HCT116 (cell line): ENCODE measurements around the gene CAMK2D. TPM values are rescaled to one million over a fixed set of nuclear protein-coding genes. Genes with fewer than 3 reads are reported as not detected.

Source experiments
- ATAC-seq: fragments of 200-7000 bp; cut with Tn5 transposase; 2 replicates; pipeline ENCODE4 v1.9.1; 2020; ENCODE audit warnings: mild to moderate bottlenecking, moderate library complexity
- BruUV-seq: library from RNA; stranded (reverse); fragments of 400-500 nt; replicated peaks from 2 replicates; lab custom pipeline; 2021; lab: Mats Ljungman, UMichigan
- CTCF ChIA-PET: fragments of 300-600 bp; sonication (Branson Sonifier 250); formaldehyde crosslinking; loops from one replicate; lab custom pipeline; 2021; ENCODE audit warnings: antibody characterized with exemption; lab: Charles Lee
- POLR2A ChIA-PET: fragments of 300-600, 350-600 bp; sonication (Branson Sonifier 250); formaldehyde crosslinking; loops from one replicate; lab custom pipeline; 2021; ENCODE audit warnings: antibody characterized with exemption; lab: Charles Lee
- RAD21 ChIA-PET, 2 experiments: fragments of 300-600 bp; sonication (Branson Sonifier 250); formaldehyde crosslinking; loops; one replicate each; lab custom pipeline; 2023; ENCODE audit warnings: low total read pairs in 2 of 2; ENCODE audit not compliant: uncharacterized antibody in 2 of 2, unreplicated experiment in 2 of 2, low non-redundant PET in 1 of 2; lab: Charles Lee
- DNase-seq: peaks from one replicate; pipeline ENCODE4 v3.0.0-alpha.2; 2010; ENCODE audit warnings: low read depth, low spot score
- H2AFZ ChIP-seq: fragments of 200-600 bp; shearing (Covaris generic), sonication (generic); 2 replicates; pipeline ENCODE4 v1.6.1; 2017; ENCODE audit warnings: low read depth, mixed run types, mixed read lengths, antibody characterized with exemption, low read length; ENCODE audit not compliant: poor library complexity, severe bottlenecking
- H3K27ac ChIP-seq: 2 replicates; pipeline ENCODE4 v1.5.1; 2012; ENCODE audit warnings: low read depth, low read length
- H3K27me3 ChIP-seq: fragments of 200-600 bp; sonication (generic); 2 replicates; pipeline ENCODE4 v1.6.1; 2016; ENCODE audit warnings: mixed run types, low read length, mixed read lengths; ENCODE audit not compliant: insufficient read depth
- H3K36me3 ChIP-seq, 2 experiments: fragments of 200-500 bp in 1 of 2; fragments of 200-600 bp in 1 of 2; sonication (Bioruptor generic) in 1 of 2; sonication (generic) in 1 of 2; 2 replicates each; pipeline versions ENCODE4 v1.5.1 to v1.6.1; 2014 to 2016; ENCODE audit warnings: low read length in 2 of 2, inconsistent platforms in 1 of 2, mixed read lengths in 1 of 2, mixed run types in 1 of 2; ENCODE audit not compliant: insufficient read depth in 2 of 2, control insufficient read depth in 1 of 2
- H3K4me1 ChIP-seq, 2 experiments: fragments of 200-600 bp in 1 of 2; sonication (generic) in 1 of 2; 2 replicates each; pipeline versions ENCODE4 v1.5.1 to v1.6.1; 2012 to 2017; ENCODE audit warnings: low read length in 2 of 2, inconsistent platforms in 1 of 2, mild to moderate bottlenecking in 1 of 2, mixed read lengths in 1 of 2, mixed run types in 1 of 2, moderate library complexity in 1 of 2; ENCODE audit not compliant: insufficient read depth in 2 of 2, control insufficient read depth in 1 of 2
- H3K4me2 ChIP-seq: fragments of 200-600 bp; sonication (generic); 2 replicates; pipeline ENCODE4 v1.6.1; 2017; ENCODE audit warnings: mixed run types, low read length, mixed read lengths
- H3K4me3 ChIP-seq, 2 experiments: fragments of 200-600 bp in 1 of 2; sonication (generic) in 1 of 2; replicated peaks in 1 of 2; 2 replicates each; pipeline ENCODE4 v1.5.1; 2011 to 2016; ENCODE audit warnings: low read length in 2 of 2, control low read depth in 1 of 2, low read depth in 1 of 2, mild to moderate bottlenecking in 1 of 2, mixed read lengths in 1 of 2, mixed run types in 1 of 2
- H3K79me2 ChIP-seq: fragments of 200-600 bp; sonication (generic); 2 replicates; pipeline ENCODE4 v1.6.1; 2017; ENCODE audit warnings: mild to moderate bottlenecking, mixed run types, low read length, moderate library complexity, mixed read lengths; ENCODE audit not compliant: insufficient read depth
- H3K9ac ChIP-seq: fragments of 200-600 bp; sonication (generic); 2 replicates; pipeline ENCODE4 v1.6.1; 2016; ENCODE audit warnings: low read length, mixed read lengths
- H3K9me2 ChIP-seq: fragments of 200-600 bp; sonication (generic), shearing (Covaris generic); 2 replicates; pipeline ENCODE4 v1.6.1; 2017; ENCODE audit warnings: mixed run types, mild to moderate bottlenecking, moderate library complexity; ENCODE audit not compliant: insufficient read depth
- H3K9me3 ChIP-seq, 2 experiments: fragments of 200-500 bp in 1 of 2; fragments of 200-600 bp in 1 of 2; sonication (Bioruptor generic) in 1 of 2; sonication (generic) in 1 of 2; 2 replicates each; pipeline ENCODE4 v1.6.1; 2014 to 2017; ENCODE audit warnings: low read length in 2 of 2, mixed read lengths in 2 of 2, inconsistent platforms in 1 of 2, low read depth in 1 of 2, mild to moderate bottlenecking in 1 of 2, mixed run types in 1 of 2, moderate library complexity in 1 of 2; ENCODE audit not compliant: control insufficient read depth in 1 of 2, insufficient read depth in 1 of 2
- H4K20me1 ChIP-seq: fragments of 200-600 bp; sonication (generic), shearing (Covaris generic); 2 replicates; pipeline ENCODE4 v1.6.1; 2017; ENCODE audit warnings: mixed run types, mild to moderate bottlenecking, moderate library complexity; ENCODE audit not compliant: insufficient read depth
- CEBPB ChIP-seq: IDR thresholded peaks from 2 replicates; pipeline ENCODE4 v1.6.1; 2012; ENCODE audit warnings: low read depth
- EZH2 ChIP-seq: fragments of 200-600 bp; sonication (generic); IDR thresholded peaks from 2 replicates; pipeline ENCODE4 v1.6.1; 2017; ENCODE audit warnings: antibody characterized with exemption, mixed run types
- EZH2phosphoT487 ChIP-seq: fragments of 200-600 bp; IDR thresholded peaks from 2 replicates; pipeline ENCODE4 v1.6.1; 2018; ENCODE audit warnings: antibody characterized with exemption, borderline replicate concordance
- FOSL1 ChIP-seq: IDR thresholded peaks from 2 replicates; pipeline ENCODE4 v1.6.1; 2012; ENCODE audit warnings: low read depth
- JUND ChIP-seq: IDR thresholded peaks from 2 replicates; pipeline ENCODE4 v1.6.1; 2012
- POLR2AphosphoS5 ChIP-seq: IDR thresholded peaks from 2 replicates; pipeline ENCODE4 v1.6.1; 2011; ENCODE audit warnings: mild to moderate bottlenecking, low read depth, low read length, moderate library complexity
- SIN3A ChIP-seq: IDR thresholded peaks from 2 replicates; pipeline ENCODE4 v1.6.1; 2012; ENCODE audit warnings: low read depth
- SRF ChIP-seq: IDR thresholded peaks from 2 replicates; pipeline ENCODE4 v1.6.1; 2012; ENCODE audit warnings: low read depth
- ZFX ChIP-seq: fragments of 450-650 bp; IDR thresholded peaks from 2 replicates; pipeline ENCODE4 v1.6.1; 2017
- ZNF274 ChIP-seq: fragments of 200-500 bp; sonication (Bioruptor generic); IDR thresholded peaks from 2 replicates; pipeline ENCODE4 v1.6.1; 2014; ENCODE audit warnings: mild to moderate bottlenecking, low read depth, low read length, inconsistent platforms
- intact Hi-C: fragments of 100-400 bp; cut with micrococcal nuclease; formaldehyde crosslinking; loops from 2 replicates; pipeline ENCODE4 v1.10.0; 2022
- total RNA-seq: library from RNA; stranded (reverse); gene quantifications from one replicate; pipeline ENCODE4 v1.2.1, GENCODE V29; 2021; ENCODE audit not compliant: unreplicated experiment
- TF ChIP-seq, protein P1 (sequence below), 3 experiments: fragments of 200-600 bp in 1 of 3; sonication (generic) in 1 of 3; IDR thresholded peaks in 2 of 3; conservative IDR thresholded peaks in 1 of 3; 2 replicates each; pipeline ENCODE4 v1.5.1; 2012 to 2017; ENCODE audit warnings: low read depth in 2 of 3, low read length in 2 of 3, antibody characterized with exemption in 1 of 3, borderline replicate concordance in 1 of 3, control low read depth in 1 of 3, mild to moderate bottlenecking in 1 of 3, mixed read lengths in 1 of 3, mixed run types in 1 of 3, moderate library complexity in 1 of 3; ENCODE audit not compliant: insufficient read depth in 1 of 3
- TF ChIP-seq, protein P2 (sequence below): IDR thresholded peaks from 2 replicates; pipeline ENCODE4 v1.6.1; 2012; ENCODE audit warnings: low read depth
- TF ChIP-seq, protein P3 (sequence below): IDR thresholded peaks from 2 replicates; pipeline ENCODE4 v1.6.1; 2012
- TF ChIP-seq, protein P4 (sequence below): IDR thresholded peaks from 2 replicates; pipeline ENCODE4 v1.6.1; 2011; ENCODE audit warnings: mild to moderate bottlenecking, low read length, moderate library complexity; ENCODE audit not compliant: insufficient replicate concordance; ENCODE audit errors: extremely low read depth

CAMK2D gene
- total RNA-seq, 1 experiment from 2014 or later, result 67.0 TPM

GRCh38 chr4:113483131-113483530, 278.4 kb downstream of the CAMK2D start:
- ATAC-seq, result no peak
- RAD21 ChIA-PET, result no interaction called here

DNA sequence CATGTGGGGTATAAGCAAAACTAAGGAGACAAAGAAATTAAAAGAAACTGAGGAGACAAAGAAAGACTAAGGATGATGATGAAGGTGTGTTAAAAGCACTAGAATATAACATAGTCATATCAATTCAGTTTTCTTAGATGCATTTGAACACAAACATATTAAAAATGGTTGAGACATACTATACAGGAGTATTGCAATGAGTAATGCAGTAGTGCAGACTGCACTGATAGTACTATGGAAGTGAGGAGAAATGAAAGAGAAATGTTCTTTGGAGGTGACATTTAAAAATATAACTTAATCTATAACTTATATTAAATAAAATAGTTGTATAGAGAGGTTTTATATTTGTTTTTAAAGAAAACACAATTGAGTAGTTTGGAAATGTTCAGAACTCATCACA, 279.2 kb downstream of the CAMK2D start:
- ChIA-PET CTCF (no interaction called here), RAD21 (no interaction called here), POLR2A (no interaction called here)
- Histone ChIP-seq H3K4me1 (no peaks in the 10 kb centered on the region), H4K20me1 (no peaks in the 10 kb centered on the region), H3K9me2 (no peaks in the 10 kb centered on the region), H3K27me3 (no peaks in the 10 kb centered on the region), H3K79me2 (no peaks in the 10 kb centered on the region), H3K9ac (no peak overlapping the region), H3K4me2 (no peak overlapping the region), H2AFZ (no peak overlapping the region), H3K4me3 (no peak overlapping the region), H3K27ac (no peak overlapping the region), H3K36me3 (no peaks in the 10 kb centered on the region), H3K9me3 (peaks cover 0 to 5% of the 10 kb centered on the region in 2 experiments; a peak in 1 of 4 replicates)
- DNase-seq (no peak), ATAC-seq (no peak)
- BruUV-seq, result no TSS peak
- intact Hi-C loops, result no loop called here
- TF ChIP-seq EZH2, result no peak
- TF ChIP-seq SRF, result no peak
- TF ChIP-seq, protein P1, sequence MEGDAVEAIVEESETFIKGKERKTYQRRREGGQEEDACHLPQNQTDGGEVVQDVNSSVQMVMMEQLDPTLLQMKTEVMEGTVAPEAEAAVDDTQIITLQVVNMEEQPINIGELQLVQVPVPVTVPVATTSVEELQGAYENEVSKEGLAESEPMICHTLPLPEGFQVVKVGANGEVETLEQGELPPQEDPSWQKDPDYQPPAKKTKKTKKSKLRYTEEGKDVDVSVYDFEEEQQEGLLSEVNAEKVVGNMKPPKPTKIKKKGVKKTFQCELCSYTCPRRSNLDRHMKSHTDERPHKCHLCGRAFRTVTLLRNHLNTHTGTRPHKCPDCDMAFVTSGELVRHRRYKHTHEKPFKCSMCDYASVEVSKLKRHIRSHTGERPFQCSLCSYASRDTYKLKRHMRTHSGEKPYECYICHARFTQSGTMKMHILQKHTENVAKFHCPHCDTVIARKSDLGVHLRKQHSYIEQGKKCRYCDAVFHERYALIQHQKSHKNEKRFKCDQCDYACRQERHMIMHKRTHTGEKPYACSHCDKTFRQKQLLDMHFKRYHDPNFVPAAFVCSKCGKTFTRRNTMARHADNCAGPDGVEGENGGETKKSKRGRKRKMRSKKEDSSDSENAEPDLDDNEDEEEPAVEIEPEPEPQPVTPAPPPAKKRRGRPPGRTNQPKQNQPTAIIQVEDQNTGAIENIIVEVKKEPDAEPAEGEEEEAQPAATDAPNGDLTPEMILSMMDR (IDR thresholded peaks at IDR 0.05 in 2 of 3, conservative IDR thresholded peaks at IDR 0.05 in 1 of 3; ENCODE audit: borderline replicate concordance in 1 of 3, insufficient read depth in 1 of 3, low read depth in 2 of 3, low read length in 2 of 3), result no peak
- TF ChIP-seq JUND, result no peak
- no peak for TF ChIP-seq ZFX
- TF ChIP-seq, protein P2, sequence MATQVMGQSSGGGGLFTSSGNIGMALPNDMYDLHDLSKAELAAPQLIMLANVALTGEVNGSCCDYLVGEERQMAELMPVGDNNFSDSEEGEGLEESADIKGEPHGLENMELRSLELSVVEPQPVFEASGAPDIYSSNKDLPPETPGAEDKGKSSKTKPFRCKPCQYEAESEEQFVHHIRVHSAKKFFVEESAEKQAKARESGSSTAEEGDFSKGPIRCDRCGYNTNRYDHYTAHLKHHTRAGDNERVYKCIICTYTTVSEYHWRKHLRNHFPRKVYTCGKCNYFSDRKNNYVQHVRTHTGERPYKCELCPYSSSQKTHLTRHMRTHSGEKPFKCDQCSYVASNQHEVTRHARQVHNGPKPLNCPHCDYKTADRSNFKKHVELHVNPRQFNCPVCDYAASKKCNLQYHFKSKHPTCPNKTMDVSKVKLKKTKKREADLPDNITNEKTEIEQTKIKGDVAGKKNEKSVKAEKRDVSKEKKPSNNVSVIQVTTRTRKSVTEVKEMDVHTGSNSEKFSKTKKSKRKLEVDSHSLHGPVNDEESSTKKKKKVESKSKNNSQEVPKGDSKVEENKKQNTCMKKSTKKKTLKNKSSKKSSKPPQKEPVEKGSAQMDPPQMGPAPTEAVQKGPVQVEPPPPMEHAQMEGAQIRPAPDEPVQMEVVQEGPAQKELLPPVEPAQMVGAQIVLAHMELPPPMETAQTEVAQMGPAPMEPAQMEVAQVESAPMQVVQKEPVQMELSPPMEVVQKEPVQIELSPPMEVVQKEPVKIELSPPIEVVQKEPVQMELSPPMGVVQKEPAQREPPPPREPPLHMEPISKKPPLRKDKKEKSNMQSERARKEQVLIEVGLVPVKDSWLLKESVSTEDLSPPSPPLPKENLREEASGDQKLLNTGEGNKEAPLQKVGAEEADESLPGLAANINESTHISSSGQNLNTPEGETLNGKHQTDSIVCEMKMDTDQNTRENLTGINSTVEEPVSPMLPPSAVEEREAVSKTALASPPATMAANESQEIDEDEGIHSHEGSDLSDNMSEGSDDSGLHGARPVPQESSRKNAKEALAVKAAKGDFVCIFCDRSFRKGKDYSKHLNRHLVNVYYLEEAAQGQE, result no peak
- no peak for TF ChIP-seq ZNF274
- TF ChIP-seq SIN3A, result no peak
- no peak for TF ChIP-seq POLR2AphosphoS5
- TF ChIP-seq, protein P3, sequence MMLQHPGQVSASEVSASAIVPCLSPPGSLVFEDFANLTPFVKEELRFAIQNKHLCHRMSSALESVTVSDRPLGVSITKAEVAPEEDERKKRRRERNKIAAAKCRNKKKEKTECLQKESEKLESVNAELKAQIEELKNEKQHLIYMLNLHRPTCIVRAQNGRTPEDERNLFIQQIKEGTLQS, result no peak
- TF ChIP-seq, protein P4, sequence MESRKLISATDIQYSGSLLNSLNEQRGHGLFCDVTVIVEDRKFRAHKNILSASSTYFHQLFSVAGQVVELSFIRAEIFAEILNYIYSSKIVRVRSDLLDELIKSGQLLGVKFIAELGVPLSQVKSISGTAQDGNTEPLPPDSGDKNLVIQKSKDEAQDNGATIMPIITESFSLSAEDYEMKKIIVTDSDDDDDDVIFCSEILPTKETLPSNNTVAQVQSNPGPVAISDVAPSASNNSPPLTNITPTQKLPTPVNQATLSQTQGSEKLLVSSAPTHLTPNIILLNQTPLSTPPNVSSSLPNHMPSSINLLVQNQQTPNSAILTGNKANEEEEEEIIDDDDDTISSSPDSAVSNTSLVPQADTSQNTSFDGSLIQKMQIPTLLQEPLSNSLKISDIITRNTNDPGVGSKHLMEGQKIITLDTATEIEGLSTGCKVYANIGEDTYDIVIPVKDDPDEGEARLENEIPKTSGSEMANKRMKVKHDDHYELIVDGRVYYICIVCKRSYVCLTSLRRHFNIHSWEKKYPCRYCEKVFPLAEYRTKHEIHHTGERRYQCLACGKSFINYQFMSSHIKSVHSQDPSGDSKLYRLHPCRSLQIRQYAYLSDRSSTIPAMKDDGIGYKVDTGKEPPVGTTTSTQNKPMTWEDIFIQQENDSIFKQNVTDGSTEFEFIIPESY, result no peak
- TF ChIP-seq EZH2phosphoT487, result no peak

More at GRCh38 chr4:113483131-113483530, 278.4 kb downstream of the CAMK2D start:
- CTCF ChIA-PET, result no interaction called here
- DNase-seq, result no peak
- H3K27me3 ChIP-seq, result no peaks in the 10 kb centered on the region
- H3K4me3 ChIP-seq, result no peak overlapping the region
- no peak overlapping the region for H3K4me2 ChIP-seq
- no peaks in the 10 kb centered on the region for H3K79me2 ChIP-seq
- peaks cover 0 to 2% of the 10 kb centered on the region in 2 experiments; a peak in 1 of 4 replicates for H3K9me3 ChIP-seq
- H4K20me1 ChIP-seq, result no peaks in the 10 kb centered on the region
- no peak overlapping the region for H2AFZ ChIP-seq
- H3K36me3 ChIP-seq, result no peaks in the 10 kb centered on the region
- no peak overlapping the region for H3K27ac ChIP-seq
- intact Hi-C loops, result no loop called here
- no peak for TF ChIP-seq FOSL1
- TF ChIP-seq CEBPB, result no peak
- TF ChIP-seq, all 23 proteins: peak for 0
- Histone ChIP-seq H3K9ac (no peak overlapping the region), H3K4me1 (no peaks in the 10 kb centered on the region), H3K9me2 (no peaks in the 10 kb centered on the region)
- BruUV-seq, result no TSS peak
- POLR2A ChIA-PET, result no interaction called here
